Left lobe of liver (tissue), 2 donors: ENCODE results near the gene E2F3. TPM values are rescaled to one million over a fixed set of nuclear protein-coding genes. Genes with fewer than 3 reads are reported as not detected.
A peak's percentile ranks its signal among the peaks of the same experiment; 100 is the strongest.
"Not testable (repeated sequence)": the region's sequence is repeated elsewhere in the genome, so short reads cannot be mapped to it uniquely, and the experiment has no call there.

Experiments
- ATAC-seq: fragments of 200-7000 bp; cut with Tn5 transposase; one replicate; pipeline ENCODE4 v1.9.1; 2020; ENCODE audit warnings: mild to moderate bottlenecking, moderate library complexity
- DNase-seq: peaks from one replicate; pipeline ENCODE4 v3.0.0-alpha.2; 2020; ENCODE audit warnings: low spot score
- total RNA-seq: library from RNA; stranded (reverse); gene quantifications from one replicate; pipeline ENCODE4 v1.2.1, GENCODE V29; 2021
- donor health status: DM: no; HTN: no; CAD: no; lungs with moderate emphysema.
- donor health status: DM: no; HTN: yes; CAD: no.

Gene E2F3
- total RNA-seq, 1 donor from 2014 or later: 1.4 TPM

DNA sequence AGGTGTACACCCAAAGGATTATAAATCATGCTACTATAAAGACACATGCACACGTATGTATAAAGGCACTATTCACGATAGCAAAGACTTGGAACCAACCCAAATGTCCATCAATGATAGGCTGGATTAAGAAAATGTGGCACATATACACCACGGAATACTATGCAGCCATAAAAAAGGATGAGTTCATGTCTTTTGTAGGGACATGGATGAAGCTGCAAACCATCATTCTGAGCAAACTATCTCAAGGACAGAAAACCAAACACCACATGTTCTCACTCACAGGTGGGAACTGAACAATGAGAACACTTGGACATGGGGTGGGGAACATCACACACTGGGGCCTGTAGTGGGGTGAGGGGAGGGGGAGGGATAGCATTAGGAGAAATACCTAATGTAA, 123.5 kb downstream of the E2F3 start:
- not testable (repeated sequence) for DNase-seq, ATAC-seq

DNA sequence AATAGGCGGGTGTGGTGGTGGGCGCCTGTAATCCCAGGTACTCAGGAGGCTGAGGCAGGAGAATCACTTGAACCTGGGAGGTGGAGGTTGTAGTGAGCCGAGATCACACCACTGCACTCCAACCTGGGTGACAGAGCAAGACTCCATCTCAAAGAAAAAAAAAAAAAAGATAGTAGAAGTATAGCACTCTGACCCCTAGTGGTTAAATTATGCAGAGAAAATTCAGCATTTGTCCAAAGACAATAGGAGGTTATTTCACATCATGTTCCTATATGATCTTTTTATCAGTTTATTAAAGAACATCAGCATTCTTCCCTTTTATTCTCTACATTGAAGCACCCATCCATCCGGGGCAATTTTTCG, 127.4 kb downstream of the E2F3 start:
- ATAC-seq: peak; percentile 92
- not testable (repeated sequence) for DNase-seq

DNA sequence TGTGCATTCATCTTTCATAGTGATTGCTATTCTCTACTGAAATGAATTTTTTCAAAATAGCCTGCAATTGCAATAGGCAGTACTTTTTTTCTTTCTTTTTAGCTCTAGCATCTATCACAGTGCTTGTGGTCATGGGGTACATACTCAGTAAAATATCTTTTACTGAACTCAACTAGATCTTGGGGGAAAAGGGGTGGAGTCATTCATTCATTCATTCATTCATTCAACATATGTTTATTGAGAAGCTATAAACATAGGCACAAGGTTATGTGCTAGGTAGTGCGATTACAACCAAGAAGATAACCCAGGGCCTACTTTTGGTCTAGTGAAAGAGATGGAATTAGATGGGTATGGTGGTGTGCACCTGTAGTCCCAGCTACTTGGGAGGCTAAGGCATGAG, 131.2 kb downstream of the E2F3 start:
- DNase-seq (no peak), ATAC-seq (no peak)

DNA sequence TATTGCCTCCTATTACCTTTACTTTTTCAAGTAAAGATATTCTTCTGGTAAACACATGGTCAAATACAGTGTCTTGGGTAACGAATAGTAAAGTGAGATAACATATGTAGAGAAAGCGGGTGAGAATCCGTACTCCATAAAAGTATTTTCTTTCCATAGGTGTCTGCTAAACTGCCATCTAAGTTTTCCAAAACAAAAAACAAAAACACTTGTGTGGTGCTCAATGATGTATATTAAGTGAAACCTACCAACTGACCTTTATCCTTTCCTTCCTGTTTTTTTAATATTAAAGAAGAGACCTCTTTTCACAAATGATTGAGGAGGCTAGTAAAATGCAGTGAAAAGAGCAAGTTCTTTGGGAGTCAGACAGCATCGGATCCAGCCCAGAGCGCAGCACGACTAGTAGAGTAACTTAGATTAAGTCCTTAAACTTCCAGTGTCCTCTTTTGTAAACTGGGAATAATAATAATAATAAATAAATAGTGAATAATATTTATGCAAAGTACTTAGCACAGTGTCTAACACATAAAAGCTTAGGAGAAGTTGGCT, 132.1 kb downstream of the E2F3 start:
- DNase-seq (no peak), ATAC-seq (no peak)

DNA sequence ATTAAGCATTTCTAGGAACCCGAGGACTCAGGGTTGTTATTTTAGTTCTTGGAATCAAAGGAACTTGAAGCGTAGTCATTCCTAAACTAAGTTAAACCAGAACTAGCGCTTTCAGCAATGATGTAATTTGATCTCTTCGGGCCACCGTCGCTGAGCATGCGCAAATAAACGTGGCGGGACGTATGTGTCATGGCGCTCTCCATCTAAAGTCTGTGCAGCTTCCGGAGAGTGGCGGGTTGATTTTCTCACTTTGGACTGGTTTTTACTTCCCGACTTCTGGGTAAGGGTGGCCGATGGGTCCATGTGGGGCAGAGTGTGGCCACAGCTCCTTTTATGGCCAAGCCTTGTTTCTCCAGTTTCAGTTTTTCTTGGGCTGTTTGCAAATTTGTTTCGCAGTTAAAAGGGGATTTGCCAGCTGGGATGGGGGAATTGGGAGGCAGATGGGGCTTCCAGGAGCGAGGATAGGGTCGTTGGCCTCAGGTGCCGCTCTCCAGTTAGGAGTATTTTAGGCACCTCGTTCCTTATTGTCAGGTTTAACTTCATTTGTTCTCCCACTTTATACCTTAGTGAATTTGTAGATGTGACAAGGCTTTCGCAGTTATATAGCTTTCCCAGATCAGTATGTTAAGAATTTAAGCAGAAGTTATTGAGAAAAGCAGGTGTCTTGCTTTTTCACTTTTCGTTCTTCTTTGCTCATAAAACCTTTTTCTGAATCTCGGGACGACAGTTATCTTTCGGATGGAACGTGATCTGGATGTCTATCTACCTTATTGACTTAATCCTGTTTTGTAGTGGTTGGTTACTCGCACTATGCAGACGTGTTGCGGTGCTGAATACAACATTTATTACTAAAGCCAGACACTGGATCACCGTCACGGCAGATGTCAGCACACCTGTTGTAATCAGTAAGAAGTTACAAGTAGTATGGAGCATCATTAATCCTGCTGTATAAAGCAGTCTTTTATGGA, 132.9 kb downstream of the E2F3 start, which contains the start of gene CDKAL1:
Gene CDKAL1, plus strand, starts transcription at position 163 of the 968 bp plus-strand sequence. CDS start 11,894 bp downstream, outside the sequence.
- DNase-seq: peak; percentile 93
- ATAC-seq: peak; percentile 98

DNA sequence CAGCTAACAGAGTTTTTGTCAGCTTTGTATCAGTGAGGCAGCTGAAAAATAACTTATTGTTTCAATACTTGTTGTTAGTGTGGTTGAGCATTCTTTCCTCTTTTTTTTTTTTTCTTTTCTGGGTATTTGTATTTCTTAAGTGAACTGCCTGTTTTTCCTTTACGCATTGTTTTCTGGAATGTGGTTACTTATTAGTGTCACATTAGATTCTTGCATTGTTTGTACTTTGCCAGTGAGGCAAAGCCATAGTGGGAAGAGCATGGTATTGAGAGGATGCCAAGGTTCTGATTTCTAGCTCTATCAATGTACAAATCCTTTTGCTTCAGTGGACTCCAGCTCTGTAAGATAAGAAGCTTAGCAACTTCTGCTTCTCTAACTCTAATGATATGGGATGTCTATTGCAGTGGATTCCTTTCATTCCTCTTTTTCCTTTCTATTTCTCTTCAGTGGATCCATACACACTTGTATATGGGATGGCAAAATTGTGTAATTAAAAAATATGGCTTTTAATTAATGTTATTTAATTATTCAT, 136.5 kb downstream of the E2F3 start:
- no peak for DNase-seq
- ATAC-seq: no peak

DNA sequence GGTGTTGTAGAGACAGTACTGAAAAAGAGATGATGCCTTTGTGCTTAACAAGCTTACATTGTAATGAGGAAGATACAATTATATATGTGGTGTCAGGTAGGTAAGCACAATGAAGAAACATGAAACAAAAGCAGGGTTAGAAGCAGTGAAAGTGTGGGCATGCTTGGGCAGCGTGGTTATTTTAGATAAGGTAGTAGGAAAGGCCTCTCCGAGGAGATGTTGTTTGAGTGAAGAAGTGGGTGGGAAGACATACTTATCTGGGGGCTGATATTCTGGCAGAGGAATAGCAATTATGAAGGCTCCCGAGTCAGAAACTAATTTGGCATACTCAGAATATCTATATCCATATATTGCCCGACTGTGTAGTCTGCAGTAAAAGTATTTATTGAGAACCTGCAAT, 137.2 kb downstream of the E2F3 start:
- no peak for ATAC-seq
- DNase-seq: no peak

DNA sequence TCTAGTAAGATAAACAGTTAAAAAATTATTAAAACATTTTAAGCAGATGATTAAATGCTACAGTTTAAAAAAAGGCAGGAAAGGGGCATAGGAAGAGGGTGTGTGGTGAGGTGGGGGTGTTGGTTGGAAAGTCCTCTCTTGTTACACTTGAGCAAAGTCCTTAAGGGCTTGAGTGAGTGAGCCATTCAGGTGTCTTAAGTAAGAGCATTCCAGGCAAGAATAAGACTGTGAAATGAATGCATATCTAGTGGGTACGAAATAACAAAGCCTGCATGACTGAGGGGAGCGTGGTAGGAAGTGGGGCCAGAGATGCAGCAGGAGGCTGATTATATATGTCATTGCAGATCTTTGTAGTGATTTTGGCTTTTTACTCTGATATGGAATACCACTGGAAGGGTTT, 137.7 kb downstream of the E2F3 start:
- no peak for ATAC-seq
- no peak for DNase-seq

DNA sequence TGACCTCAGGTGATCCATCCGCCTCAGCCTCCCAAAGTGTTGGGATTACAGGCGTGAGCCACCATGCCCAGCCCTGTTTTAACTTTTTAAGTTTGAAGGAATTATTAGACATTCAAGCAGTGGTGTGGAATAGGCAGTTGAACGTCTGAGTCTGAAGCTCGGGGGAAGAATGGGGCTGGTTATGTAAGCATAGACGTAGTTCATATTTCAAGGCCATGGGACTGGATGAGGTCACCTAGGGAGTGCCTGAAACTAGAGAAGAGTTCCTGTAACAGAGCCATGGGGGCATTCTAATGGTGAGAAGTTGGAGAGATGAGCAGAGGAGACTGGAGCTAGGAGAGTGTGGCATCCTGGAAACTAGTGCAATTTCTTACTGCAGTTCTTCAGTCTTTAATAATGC, 139.0 kb downstream of the E2F3 start:
- DNase-seq: no peak
- ATAC-seq: no peak

DNA sequence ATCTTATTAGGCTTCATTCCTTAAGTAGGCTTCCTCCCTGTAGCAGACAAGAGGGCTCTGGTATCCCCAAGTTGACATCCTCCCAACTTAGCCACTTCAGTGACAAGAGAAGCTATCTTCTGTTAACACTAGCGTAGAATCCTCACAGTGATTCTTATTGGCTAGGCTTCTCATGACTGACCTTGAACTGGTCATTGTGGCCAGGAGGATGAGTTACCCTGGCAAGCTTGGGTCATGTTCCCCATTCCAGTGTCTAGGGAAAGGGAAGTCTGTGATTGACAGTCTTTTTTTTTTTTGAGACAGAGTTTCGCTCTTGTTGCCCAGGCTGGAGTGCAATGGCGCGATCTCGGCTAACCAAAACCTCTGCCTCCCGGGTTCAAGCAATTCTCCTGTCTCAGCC, 139.7 kb downstream of the E2F3 start:
- no peak for ATAC-seq
- DNase-seq: no peak

DNA sequence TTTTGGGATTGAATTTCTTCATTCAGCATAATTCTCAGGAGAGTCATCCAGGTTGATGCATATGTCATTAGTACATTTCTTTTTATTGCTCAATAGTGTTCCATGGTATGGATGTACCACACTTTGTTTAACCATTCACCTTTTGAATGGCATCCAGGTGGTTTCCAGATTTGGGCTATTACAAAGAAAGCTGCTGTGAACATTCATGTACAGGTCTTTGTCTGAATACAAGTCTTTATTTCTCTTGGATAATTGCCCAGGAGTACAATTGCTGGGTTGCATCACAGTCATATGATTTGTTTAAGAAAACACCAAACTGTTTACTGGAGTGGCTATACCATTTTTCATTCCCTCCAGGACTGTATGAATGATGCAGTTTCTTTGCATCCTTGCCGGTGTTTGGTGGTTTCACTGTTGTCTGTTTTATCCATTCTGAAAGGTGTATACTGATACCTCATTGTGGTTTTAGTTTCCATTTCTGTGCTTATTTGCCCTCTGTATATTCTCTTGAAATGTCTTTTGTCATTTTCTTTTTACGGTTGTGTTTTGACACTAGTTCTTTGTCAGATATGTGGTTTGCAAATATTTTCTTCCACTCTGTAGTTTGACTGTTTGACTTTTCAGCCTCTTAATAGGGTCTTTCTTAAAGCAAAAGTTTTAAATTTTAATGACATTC, 141.4 kb downstream of the E2F3 start:
- no peak for DNase-seq
- ATAC-seq: no peak

Other genes starting within 250 kb of the E2F3 start
- 4.6 TPM for gene MBOAT1, start 189.4 kb upstream of the E2F3 start, total RNA-seq
- gene CDKAL1, start 132.6 kb downstream of the E2F3 start, total RNA-seq: 5.1 TPM